Osteocyte (in vitro differentiated cells): ENCODE data around the gene PCSK2. TPM values are rescaled to one million over a fixed set of nuclear protein-coding genes. Genes with fewer than 3 reads are reported as not detected.

Source experiments
- DNase-seq: peaks from one replicate; pipeline ENCODE4 v3.0.0; 2021; ENCODE audit warnings: mixed read lengths; ENCODE audit not compliant: unreplicated experiment; ENCODE audit errors: extremely low spot score
- H3K27ac Mint-ChIP-seq: one replicate; pipeline ENCODE4 v1.8.0; 2021; ENCODE audit warnings: mild to moderate bottlenecking, mixed read lengths; ENCODE audit not compliant: unreplicated experiment
- H3K27me3 Mint-ChIP-seq: one replicate; pipeline ENCODE4 v1.8.0; 2021; ENCODE audit warnings: mixed read lengths; ENCODE audit not compliant: unreplicated experiment
- H3K36me3 Mint-ChIP-seq: one replicate; pipeline ENCODE4 v1.8.0; 2021; ENCODE audit warnings: mixed read lengths; ENCODE audit not compliant: unreplicated experiment
- H3K4me1 Mint-ChIP-seq: one replicate; pipeline ENCODE4 v1.8.0; 2021; ENCODE audit warnings: mixed read lengths; ENCODE audit not compliant: unreplicated experiment
- H3K4me3 Mint-ChIP-seq: one replicate; pipeline ENCODE4 v1.8.0; 2021; ENCODE audit warnings: mild to moderate bottlenecking, moderate library complexity, mixed read lengths; ENCODE audit not compliant: unreplicated experiment
- H3K9me3 Mint-ChIP-seq: one replicate; pipeline ENCODE4 v1.8.0; 2021; ENCODE audit warnings: mixed read lengths; ENCODE audit not compliant: unreplicated experiment
- CTCF ChIP-seq: fragments of 200-600 bp; sonication (generic); IDR thresholded peaks from 2 replicates; pipeline ENCODE4 v1.5.0; 2021; ENCODE audit warnings: antibody characterized with exemption, mild to moderate bottlenecking, moderate library complexity
- total RNA-seq: library from RNA; stranded (reverse); gene quantifications from 2 replicates; pipeline ENCODE4 v1.2.1, GENCODE V29; 2021

The PCSK2 gene
- total RNA-seq, 1 donor from 2014 or later = not detected

GRCh38 chr20:17444091-17444490 lies 217.3 kb downstream of the PCSK2 start:
- peaks cover 33% of the 10 kb centered on the region for H3K27me3 Mint-ChIP-seq
- no peaks in the 10 kb centered on the region for H3K9me3 Mint-ChIP-seq
- no peak overlapping the region for H3K4me3 Mint-ChIP-seq
- H3K36me3 Mint-ChIP-seq = no peaks in the 10 kb centered on the region
- peak; percentile 1 for DNase-seq
- H3K4me1 Mint-ChIP-seq = no peaks in the 10 kb centered on the region
- TF ChIP-seq CTCF = no peak
- H3K27ac Mint-ChIP-seq = no peak overlapping the region

GRCh38 chr20:17445543-17445942 lies 218.7 kb downstream of the PCSK2 start:
- Mint-ChIP-seq H3K27me3 (peaks cover 33% of the 10 kb centered on the region), H3K36me3 (no peaks in the 10 kb centered on the region), H3K9me3 (no peaks in the 10 kb centered on the region), H3K4me1 (no peaks in the 10 kb centered on the region), H3K27ac (no peak overlapping the region), H3K4me3 (no peak overlapping the region)
- no peak for DNase-seq
- no peak for TF ChIP-seq CTCF

- no peak for TF ChIP-seq CTCF
- Mint-ChIP-seq H3K36me3 (no peaks in the 10 kb centered on the region), H3K4me3 (no peak overlapping the region), H3K4me1 (no peaks in the 10 kb centered on the region), H3K27ac (no peak overlapping the region), H3K9me3 (no peaks in the 10 kb centered on the region), H3K27me3 (peaks cover 34% of the 10 kb centered on the region)
- no peak for DNase-seq
These were observed 219.3 kb downstream of the PCSK2 start for GRCh38 chr20:17446171-17446570.

GRCh38 chr20:17448071-17448470 lies 221.2 kb downstream of the PCSK2 start:
- DNase-seq = no peak
- H3K4me1 Mint-ChIP-seq = no peaks in the 10 kb centered on the region
- H3K4me3 Mint-ChIP-seq = no peak overlapping the region
- H3K27me3 Mint-ChIP-seq = peaks cover 39% of the 10 kb centered on the region
- TF ChIP-seq CTCF = no peak
- H3K9me3 Mint-ChIP-seq = no peaks in the 10 kb centered on the region
- no peaks in the 10 kb centered on the region for H3K36me3 Mint-ChIP-seq
- H3K27ac Mint-ChIP-seq = no peak overlapping the region

GRCh38 chr20:17449031-17449430 lies 222.2 kb downstream of the PCSK2 start:
- no peak overlapping the region for H3K4me3 Mint-ChIP-seq
- H3K27me3 Mint-ChIP-seq = peaks cover 38% of the 10 kb centered on the region
- H3K4me1 Mint-ChIP-seq = no peaks in the 10 kb centered on the region
- H3K9me3 Mint-ChIP-seq = no peaks in the 10 kb centered on the region
- no peak for DNase-seq
- H3K27ac Mint-ChIP-seq = no peak overlapping the region
- H3K36me3 Mint-ChIP-seq = no peaks in the 10 kb centered on the region
- no peak for TF ChIP-seq CTCF
